Measurements from ENCODE around the gene PRSS48. TPM values are rescaled to one million over a fixed set of nuclear protein-coding genes. Genes with fewer than 3 reads are reported as not detected.
"Not testable (repeated sequence)": the region's sequence is repeated elsewhere in the genome, so short reads cannot be mapped to it uniquely, and the experiment has no call there.

The PRSS48 gene, protein sequence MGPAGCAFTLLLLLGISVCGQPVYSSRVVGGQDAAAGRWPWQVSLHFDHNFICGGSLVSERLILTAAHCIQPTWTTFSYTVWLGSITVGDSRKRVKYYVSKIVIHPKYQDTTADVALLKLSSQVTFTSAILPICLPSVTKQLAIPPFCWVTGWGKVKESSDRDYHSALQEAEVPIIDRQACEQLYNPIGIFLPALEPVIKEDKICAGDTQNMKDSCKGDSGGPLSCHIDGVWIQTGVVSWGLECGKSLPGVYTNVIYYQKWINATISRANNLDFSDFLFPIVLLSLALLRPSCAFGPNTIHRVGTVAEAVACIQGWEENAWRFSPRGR
- not detected for polyA plus RNA-seq (2012; ENCODE audit: insufficient read depth, insufficient read length)

- DNase-seq (ENCODE audit: low read depth, low spot score): peak; percentile 35
- no peak within 1 kb of the TSS for H3K4me3 ChIP-seq (ENCODE audit: low read length)
These were observed at the start of gene PRSS48 for GRCh38 chr4:151276787-151277562. TSS of gene PRSS48 (plus strand) at chr4:151277161. CDS start at chr4:151277173, 12 bp downstream.

GRCh38 chr4:151227172-151227571, 49.8 kb upstream of the PRSS48 start:
- DNase-seq (ENCODE audit: low read depth, low spot score): no peak
- H3K4me3 ChIP-seq (ENCODE audit: low read length): no peak overlapping the region

GRCh38 chr4:151227731-151228130, 49.2 kb upstream of the PRSS48 start:
- no peak for DNase-seq (ENCODE audit: low read depth, low spot score)
- no peak overlapping the region for H3K4me3 ChIP-seq (ENCODE audit: low read length)

- H3K4me3 ChIP-seq (ENCODE audit: low read length): no peak overlapping the region
These were observed 48.5 kb upstream of the PRSS48 start for GRCh38 chr4:151228189-151229119.

GRCh38 chr4:151231915-151232595, 44.9 kb upstream of the PRSS48 start:
- H3K4me3 ChIP-seq (ENCODE audit: low read length): no peak overlapping the region
- no peak for DNase-seq (ENCODE audit: low read depth, low spot score)

More at GRCh38 chr4:151228189-151229119, 48.5 kb upstream of the PRSS48 start:
- DNase-seq (ENCODE audit: low read depth, low spot score): no peak

DNA sequence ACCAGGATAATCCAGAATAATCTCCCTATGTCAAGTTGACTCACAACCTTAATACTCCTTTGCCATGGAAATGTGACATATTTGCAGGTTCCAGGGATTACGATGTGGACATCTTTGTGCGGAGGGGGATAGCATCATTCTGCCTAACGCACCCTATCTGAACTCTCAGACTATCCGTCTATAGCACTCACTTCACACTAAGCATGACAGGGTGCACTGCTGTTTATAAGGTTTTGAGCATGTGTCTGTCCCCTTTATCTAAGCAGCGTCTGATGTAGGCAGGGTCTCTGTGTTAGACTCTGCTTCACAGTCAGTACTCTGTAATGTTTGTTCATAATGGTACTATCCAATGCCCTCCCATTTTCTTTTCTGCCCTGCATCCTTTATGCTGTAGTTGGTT, 43.4 kb upstream of the PRSS48 start:
- H3K4me3 ChIP-seq (ENCODE audit: low read length): no peak overlapping the region
- no peak for DNase-seq (ENCODE audit: low read depth, low spot score)

- not testable (repeated sequence) for H3K4me3 ChIP-seq (ENCODE audit: low read length); DNase-seq (ENCODE audit: low read depth, low spot score)
These were observed 41.6 kb upstream of the PRSS48 start for GRCh38 chr4:151235373-151235772.

DNA sequence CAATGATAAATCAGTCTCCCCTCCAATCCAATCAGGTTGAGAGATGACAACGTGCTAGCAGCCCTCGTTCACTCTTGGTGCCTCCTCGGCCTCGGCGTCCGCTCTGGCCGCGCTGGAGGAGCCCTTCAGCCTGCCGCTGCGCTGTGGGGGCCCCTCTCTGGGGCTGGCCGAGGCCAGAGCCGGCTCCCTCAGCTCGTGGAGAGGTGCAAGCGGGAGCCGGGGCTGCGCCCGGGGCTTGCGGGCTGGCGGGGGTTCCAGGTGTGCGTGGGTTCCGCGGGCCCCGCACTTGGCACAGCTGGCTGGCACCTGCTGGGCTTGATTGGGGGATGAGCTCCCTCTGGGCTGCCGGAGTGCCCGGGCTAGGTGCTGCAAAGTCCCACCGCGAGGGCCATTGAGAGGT, 40.9 kb upstream of the PRSS48 start:
- DNase-seq (ENCODE audit: low read depth, low spot score): no peak
- H3K4me3 ChIP-seq (ENCODE audit: low read length): no peak overlapping the region

DNA sequence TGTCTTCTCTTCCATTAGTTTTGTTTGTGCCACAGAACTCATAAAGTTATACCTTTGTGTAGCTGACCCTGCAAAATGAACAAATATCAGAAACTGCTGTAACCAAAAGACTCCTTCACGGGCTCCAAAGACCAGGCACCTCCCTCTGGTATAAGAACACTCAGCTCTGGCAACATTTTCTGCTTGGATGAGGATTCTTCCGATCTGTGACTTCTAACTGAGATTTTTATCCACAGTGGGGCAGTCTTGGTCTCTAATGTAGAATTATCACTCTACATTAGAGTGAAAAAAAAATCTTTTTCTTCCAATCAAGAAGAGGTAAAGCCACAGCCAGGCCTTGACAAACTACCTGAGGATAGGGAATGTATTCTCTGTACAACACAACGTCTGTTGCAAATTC, 38.5 kb upstream of the PRSS48 start:
- no peak overlapping the region for H3K4me3 ChIP-seq (ENCODE audit: low read length)
- DNase-seq (ENCODE audit: low read depth, low spot score): no peak

DNA sequence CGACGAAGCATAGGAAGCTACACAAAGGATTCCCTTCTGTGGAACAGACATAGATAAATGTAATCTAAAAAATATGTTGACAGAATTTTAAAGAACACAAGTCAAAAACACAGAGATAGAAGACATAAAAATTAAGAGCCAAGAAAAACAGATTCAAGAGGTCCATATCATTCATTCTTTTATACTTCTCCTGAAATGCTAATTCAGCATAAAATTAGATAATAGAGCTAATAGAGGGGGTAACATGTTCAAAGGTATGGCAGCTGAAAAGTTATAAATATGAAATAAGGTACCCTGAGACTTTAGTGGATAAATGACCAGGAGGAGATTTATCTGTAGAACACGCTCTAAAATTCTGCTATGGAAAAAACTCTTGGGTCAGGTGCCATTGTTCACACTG, 37.4 kb upstream of the PRSS48 start:
- no peak for DNase-seq (ENCODE audit: low read depth, low spot score)
- no peak overlapping the region for H3K4me3 ChIP-seq (ENCODE audit: low read length)

- no peak overlapping the region for H3K4me3 ChIP-seq (ENCODE audit: low read length)
- DNase-seq (ENCODE audit: low read depth, low spot score): no peak
These were observed 34.7 kb upstream of the PRSS48 start for GRCh38 chr4:151242305-151242704.

- DNase-seq (ENCODE audit: low read depth, low spot score): no peak
- no peak overlapping the region for H3K4me3 ChIP-seq (ENCODE audit: low read length)
These were observed 30.2 kb upstream of the PRSS48 start for GRCh38 chr4:151246742-151247141.

DNA sequence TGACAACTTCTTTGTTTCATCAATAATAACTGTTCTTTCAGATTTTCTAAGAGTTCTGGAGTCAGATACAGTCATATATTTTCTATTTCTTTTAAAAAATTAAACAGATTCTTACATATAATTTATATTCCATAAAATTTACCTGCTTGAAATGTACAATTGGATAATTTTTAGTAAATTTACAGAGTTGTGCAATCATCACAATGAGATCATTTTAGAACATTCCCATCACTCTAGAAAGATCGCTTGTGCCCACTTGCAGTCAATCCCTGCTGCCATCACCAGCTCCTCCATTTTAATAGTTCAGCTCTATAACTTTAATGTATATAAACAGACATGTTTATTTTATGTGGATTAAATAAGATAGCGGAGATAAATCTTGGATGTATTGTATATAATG, 29.6 kb upstream of the PRSS48 start:
- DNase-seq (ENCODE audit: low read depth, low spot score): no peak

DNA sequence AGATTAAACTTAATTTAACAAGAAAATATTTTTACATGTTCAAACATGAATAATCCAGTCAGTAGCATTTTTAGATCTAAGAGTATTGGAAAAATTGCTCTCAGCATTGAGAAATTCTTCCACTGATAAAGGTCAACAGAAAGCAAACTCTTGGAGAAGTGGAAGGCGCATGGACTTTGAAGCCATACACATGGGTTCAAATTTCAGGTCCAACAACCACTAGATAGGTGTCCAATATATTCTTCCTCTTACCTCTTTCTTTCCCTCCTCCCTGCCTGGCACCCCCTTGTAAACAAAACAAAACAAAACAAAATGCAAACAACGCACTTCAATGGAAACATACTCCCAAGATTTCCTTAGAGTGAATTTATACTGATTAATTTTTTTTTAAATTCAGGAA, 28.4 kb upstream of the PRSS48 start:
- H3K4me3 ChIP-seq (ENCODE audit: low read length): no peak overlapping the region
- no peak for DNase-seq (ENCODE audit: low read depth, low spot score)

More for the DNA sequence above, 29.6 kb upstream of the PRSS48 start:
- no peak overlapping the region for H3K4me3 ChIP-seq (ENCODE audit: low read length)

DNA sequence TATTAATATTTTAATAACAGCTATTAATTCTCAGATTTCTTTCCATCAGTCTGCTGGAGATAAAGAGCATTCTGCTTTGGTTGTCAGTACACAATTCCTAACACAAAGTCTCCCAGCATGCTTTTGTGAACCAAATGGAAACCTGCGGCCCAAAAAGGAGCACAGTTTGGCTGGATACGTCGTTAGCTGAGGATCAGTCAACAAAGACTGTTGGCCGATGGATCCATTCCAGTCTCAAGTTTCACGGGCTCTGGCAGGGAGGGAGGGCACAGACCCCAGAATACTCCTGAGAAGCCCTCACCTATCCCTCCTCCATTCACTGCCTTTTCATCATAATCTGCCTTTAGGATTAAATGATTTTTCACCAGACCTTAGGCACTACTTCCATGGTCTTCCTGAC, 26.3 kb upstream of the PRSS48 start:
- DNase-seq (ENCODE audit: low read depth, low spot score): no peak
- no peak overlapping the region for H3K4me3 ChIP-seq (ENCODE audit: low read length)

DNA sequence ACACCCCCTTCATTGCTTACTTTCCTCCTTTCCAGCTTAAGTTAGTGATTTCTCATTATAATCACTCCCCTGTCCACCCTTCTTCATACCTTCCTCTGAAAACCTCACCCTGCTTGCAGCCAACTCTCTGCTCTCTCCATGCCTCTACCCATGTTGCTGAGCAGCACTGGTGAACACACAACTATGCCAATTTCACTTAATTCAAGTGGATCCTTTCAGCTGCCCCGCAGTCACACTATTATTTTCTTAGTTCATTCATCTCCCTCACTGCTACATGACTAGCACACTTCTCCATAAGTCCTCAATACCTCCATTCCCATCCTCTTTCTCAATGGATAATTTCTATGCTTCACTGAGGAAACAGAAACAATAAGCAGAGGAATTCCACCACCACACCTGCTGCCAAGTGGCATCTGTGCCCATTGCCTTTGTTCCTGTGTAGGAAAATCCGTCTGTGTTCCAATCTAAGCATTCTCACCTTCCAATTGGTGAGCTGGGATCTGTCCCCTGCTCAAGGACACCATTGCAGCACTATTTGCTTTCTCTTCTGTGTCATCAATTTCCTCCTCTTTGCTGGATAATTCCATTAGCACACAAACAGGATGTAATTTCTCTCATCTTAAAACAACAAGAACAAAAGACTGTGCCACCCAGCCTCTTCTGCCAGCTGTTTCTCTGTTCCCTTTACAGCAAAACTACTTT, 25.2 kb upstream of the PRSS48 start:
- DNase-seq (ENCODE audit: low read depth, low spot score): no peak
- no peak overlapping the region for H3K4me3 ChIP-seq (ENCODE audit: low read length)

GRCh38 chr4:151255226-151255625, 21.7 kb upstream of the PRSS48 start:
- DNase-seq (ENCODE audit: low read depth, low spot score); H3K4me3 ChIP-seq (ENCODE audit: low read length): not testable (repeated sequence)

GRCh38 chr4:151255680-151256079, 21.3 kb upstream of the PRSS48 start:
- not testable (repeated sequence) for H3K4me3 ChIP-seq (ENCODE audit: low read length)

More at GRCh38 chr4:151255680-151256079, 21.3 kb upstream of the PRSS48 start:
- DNase-seq (ENCODE audit: low read depth, low spot score): not testable (repeated sequence)

Data from Jurkat, Clone E6-1 (cell line).